Muscle layer of duodenum (tissue), 2 donors: ENCODE results near the gene HBZ.
A peak's percentile ranks its signal among the peaks of the same experiment; 100 is the strongest.
"Not testable (repeated sequence)": the region's sequence is repeated elsewhere in the genome, so short reads cannot be mapped to it uniquely, and the experiment has no call there.

Source experiments
- H3K27ac ChIP-seq: one replicate; pipeline ENCODE4 v1.7.0; 2013; ENCODE audit warnings: mild to moderate bottlenecking, low read length
- H3K27me3 ChIP-seq: one replicate; pipeline ENCODE4 v1.7.0; 2013; ENCODE audit warnings: low read depth, mild to moderate bottlenecking, control low read depth, low read length
- H3K36me3 ChIP-seq, 2 donors: one replicate each; pipeline ENCODE4 v1.7.0; 2013; ENCODE audit warnings: low read length in 2 of 2, control low read depth in 1 of 2, mild to moderate bottlenecking in 1 of 2; ENCODE audit not compliant: insufficient read depth in 2 of 2, control insufficient read depth in 1 of 2
- H3K4me1 ChIP-seq, 2 donors: one replicate each; pipeline ENCODE4 v1.7.0; 2013; ENCODE audit warnings: low read length in 2 of 2, mild to moderate bottlenecking in 2 of 2, control low read depth in 1 of 2, moderate library complexity in 1 of 2; ENCODE audit not compliant: insufficient read depth in 2 of 2, control insufficient read depth in 1 of 2
- H3K4me3 ChIP-seq, 2 donors: one replicate each; pipeline ENCODE4 v1.7.0; 2013; ENCODE audit warnings: low read length in 2 of 2, low read depth in 1 of 2, mild to moderate bottlenecking in 1 of 2
- H3K9me3 ChIP-seq, 2 donors: one replicate each; pipeline ENCODE4 v1.7.0; 2013; ENCODE audit warnings: low read length in 2 of 2, control low read depth in 1 of 2, mild to moderate bottlenecking in 1 of 2; ENCODE audit not compliant: control insufficient read depth in 1 of 2
- donor health status: healthy.

The HBZ gene

DNA sequence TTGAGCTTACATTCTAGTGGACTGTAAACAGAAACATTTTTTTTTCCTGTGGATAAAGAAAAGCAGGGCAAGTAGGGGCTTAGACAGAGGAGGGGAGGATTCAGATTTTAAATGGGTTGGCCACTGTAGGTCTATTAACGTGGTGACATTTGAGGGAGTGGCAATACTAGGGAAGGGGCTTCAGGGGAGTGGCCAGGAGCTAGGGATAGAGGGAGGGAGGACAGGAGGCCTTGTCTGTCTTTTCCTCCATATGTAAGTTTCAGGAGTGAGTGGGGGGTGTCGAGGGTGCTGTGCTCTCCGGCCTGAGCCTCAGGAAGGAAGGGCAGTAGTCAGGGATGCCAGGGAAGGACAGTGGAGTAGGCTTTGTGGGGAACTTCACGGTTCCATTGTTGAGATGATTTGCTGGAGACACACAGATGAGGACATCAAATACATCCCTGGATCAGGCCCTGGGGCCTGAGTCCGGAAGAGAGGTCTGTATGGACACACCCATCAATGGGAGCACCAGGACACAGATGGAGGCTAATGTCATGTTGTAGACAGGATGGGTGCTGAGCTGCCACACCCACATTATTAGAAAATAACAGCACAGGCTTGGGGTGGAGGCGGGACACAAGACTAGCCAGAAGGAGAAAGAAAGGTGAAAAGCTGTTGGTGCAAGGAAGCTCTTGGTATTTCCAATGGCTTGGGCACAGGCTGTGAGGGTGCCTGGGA lies 6.8 kb downstream of the HBZ start:
- H3K36me3 ChIP-seq = no peaks in the 10 kb centered on the region
- H3K27me3 ChIP-seq = peaks cover 8% of the 10 kb centered on the region
- peaks cover 0 to 8% of the 10 kb centered on the region in 2 donors for H3K4me1 ChIP-seq
- no peak overlapping the region for H3K27ac ChIP-seq
- H3K9me3 ChIP-seq = no peaks in the 10 kb centered on the region
- H3K4me3 ChIP-seq = no peak overlapping the region

DNA sequence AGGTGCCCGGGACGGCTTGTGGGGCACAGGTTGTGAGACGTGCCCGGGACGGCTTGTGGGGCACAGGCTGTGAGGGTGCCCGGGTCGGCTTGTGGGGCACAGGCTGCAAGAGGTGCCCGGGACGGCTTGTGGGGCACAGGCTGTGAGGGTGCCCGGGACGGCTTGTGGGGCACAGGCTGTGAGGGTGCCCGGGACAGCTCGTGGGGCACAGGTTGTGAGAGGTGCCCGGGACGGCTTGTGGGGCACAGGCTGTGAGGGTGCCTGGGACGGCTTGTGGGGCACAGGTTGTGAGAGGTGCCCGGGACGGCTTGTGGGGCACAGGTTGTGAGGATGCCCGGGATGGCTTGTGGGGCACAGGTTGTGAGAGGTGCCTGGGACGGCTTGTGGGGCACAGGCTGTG lies 7.8 kb downstream of the HBZ start:
- H3K4me3 ChIP-seq, H3K4me1 ChIP-seq, H3K36me3 ChIP-seq, H3K27ac ChIP-seq, H3K9me3 ChIP-seq, H3K27me3 ChIP-seq: not testable (repeated sequence)

DNA sequence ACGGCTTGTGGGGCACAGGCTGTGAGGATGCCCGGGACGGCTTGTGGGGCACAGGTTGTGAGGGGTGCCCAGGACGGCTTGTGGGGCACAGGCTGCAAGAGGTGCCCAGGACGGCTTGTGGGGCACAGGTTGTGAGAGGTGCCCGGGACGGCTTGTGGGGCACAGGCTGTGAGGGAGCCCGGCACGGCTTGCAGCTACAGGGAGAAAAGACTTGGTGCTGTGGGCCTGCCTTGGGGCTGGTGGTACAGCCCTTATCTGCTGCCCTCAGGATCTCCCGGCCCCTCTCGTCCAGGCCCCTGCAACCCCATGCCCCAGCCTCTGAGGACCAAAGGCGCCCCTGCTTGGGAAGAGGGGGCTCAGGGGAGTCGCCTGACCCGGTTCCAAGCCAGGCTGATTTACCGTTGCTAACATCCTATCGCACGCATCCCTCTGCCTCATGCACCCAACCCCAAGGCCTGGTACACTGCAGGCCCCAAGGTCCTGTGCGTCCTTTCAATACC lies 8.3 kb downstream of the HBZ start:
- Histone ChIP-seq H3K27ac (no peak overlapping the region), H3K36me3 (no peaks in the 10 kb centered on the region), H3K27me3 (peaks cover 7% of the 10 kb centered on the region), H3K4me3 (no peak overlapping the region), H3K9me3 (no peaks in the 10 kb centered on the region), H3K4me1 (peaks cover 0 to 9% of the 10 kb centered on the region in 2 donors)

DNA sequence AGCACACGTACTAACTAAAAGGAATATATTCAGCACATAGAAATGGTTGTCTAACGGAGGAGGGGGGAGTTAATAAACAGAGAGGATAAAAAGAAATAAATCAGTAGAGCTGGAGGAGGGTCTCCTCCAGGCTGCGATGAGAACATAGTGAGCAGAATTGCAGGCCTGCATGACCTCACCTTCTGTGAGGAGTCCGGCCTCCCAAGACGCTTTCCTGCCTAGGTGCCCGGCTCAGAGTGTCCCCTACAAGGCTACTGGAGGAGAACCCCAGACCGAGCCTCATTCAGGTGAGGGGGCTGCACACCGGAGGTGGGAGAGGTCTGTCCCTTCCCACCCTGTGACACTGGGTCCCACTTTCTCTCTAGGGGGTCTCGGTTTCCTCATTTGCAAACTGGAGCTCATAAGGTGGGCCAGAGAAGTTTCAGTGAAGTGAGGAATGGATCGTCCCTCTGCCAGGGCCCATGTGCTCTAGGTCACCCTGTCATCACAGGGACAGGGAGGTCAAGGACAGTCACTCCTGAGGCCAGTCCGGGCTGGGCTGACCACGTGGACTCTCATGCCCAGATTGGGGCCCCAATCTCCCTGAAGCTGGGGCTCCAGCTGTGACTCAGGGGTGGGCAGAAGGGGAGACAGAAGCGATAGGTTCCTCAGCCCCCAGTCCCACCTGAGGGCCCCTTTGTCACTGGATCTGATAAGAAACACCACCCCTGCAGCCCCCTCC lies 10.0 kb downstream of the HBZ start:
- H3K36me3 ChIP-seq = no peaks in the 10 kb centered on the region
- peaks cover 23% of the 10 kb centered on the region for H3K27me3 ChIP-seq
- H3K4me1 ChIP-seq = peaks cover 0 to 19% of the 10 kb centered on the region in 2 donors
- H3K27ac ChIP-seq = no peak overlapping the region
- no peak overlapping the region for H3K4me3 ChIP-seq
- H3K9me3 ChIP-seq = no peaks in the 10 kb centered on the region

DNA sequence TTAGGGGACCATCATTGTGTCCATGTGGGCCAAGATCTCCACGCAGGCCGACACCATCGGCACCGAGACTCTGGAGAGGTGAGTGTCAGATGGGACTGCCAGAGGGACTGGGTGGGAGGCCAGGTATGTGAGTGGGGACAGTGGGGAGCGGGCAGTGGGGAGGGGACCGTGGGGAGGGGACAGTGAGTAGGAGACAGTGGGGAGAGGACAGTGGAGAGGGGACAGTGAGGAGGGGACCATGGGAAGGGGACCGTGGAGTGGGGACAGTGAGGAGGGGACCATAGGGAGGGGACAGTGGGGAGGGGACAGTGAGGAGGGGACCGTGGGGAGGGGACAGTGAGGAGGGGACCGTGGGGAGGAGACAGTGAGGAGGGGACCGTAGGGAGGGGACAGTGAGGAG lies 10.7 kb downstream of the HBZ start:
- not testable (repeated sequence) for H3K27ac ChIP-seq, H3K4me3 ChIP-seq, H3K36me3 ChIP-seq, H3K9me3 ChIP-seq
- H3K27me3 ChIP-seq = peaks cover 30% of the 10 kb centered on the region
- H3K4me1 ChIP-seq = peaks cover 0 to 19% of the 10 kb centered on the region in 2 donors

DNA sequence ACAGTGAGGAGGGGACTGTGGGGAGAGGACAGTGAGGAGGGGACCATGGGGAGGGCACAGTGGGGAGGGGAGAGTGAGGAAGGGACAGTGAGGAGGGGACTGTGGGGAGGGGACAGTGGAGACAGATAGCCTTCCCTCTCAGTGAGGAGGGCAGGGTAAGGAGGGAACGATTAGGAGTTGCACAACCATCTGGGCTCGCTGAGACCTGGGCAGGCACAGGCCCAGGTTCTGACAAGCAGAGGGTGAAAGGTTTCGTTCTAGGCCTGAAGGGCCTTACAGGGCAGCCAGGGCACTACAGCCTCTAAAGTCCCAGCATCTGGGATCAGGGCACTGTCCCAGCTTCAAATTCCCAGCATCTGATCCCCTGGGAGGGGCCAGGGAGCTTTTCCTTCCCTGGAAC lies 11.3 kb downstream of the HBZ start:
- not testable (repeated sequence) for H3K36me3 ChIP-seq
- peaks cover 34% of the 10 kb centered on the region for H3K27me3 ChIP-seq

DNA sequence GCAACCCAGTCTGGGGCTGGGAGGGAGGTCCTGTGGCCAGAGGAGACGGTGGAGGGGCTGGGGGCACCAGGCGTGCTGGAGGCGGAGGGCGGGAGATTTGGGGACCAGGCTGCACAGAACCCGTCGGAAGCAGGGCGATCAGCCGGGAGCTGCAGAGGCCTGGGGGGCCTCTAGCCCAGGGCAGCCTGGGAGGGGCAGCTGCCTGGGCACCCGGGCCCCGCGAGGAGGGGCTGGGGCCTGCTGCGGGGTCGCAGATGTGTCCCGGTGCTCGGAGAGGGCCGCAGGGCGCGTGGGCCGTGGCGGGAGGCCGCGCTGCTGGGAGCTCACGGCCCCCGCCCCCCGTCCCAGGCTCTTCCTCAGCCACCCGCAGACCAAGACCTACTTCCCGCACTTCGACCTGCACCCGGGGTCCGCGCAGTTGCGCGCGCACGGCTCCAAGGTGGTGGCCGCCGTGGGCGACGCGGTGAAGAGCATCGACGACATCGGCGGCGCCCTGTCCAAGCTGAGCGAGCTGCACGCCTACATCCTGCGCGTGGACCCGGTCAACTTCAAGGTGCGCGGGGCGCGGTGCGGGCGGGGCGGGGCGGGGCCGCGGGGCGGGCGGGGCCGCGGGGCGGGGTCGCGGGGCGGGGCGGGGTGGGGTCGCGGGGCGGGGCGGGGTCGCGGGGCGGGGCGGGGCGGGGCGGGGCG lies 11.8 kb downstream of the HBZ start:
- Histone ChIP-seq H3K27me3 (peaks cover 39% of the 10 kb centered on the region), H3K4me1 (peaks cover 0 to 19% of the 10 kb centered on the region in 2 donors)
- H3K27ac ChIP-seq, H3K9me3 ChIP-seq, H3K36me3 ChIP-seq, H3K4me3 ChIP-seq: not testable (repeated sequence)

More for the DNA sequence above, 11.3 kb downstream of the HBZ start:
- not testable (repeated sequence) for H3K9me3 ChIP-seq, H3K4me3 ChIP-seq, H3K27ac ChIP-seq
- H3K4me1 ChIP-seq = peaks cover 0 to 19% of the 10 kb centered on the region in 2 donors

DNA sequence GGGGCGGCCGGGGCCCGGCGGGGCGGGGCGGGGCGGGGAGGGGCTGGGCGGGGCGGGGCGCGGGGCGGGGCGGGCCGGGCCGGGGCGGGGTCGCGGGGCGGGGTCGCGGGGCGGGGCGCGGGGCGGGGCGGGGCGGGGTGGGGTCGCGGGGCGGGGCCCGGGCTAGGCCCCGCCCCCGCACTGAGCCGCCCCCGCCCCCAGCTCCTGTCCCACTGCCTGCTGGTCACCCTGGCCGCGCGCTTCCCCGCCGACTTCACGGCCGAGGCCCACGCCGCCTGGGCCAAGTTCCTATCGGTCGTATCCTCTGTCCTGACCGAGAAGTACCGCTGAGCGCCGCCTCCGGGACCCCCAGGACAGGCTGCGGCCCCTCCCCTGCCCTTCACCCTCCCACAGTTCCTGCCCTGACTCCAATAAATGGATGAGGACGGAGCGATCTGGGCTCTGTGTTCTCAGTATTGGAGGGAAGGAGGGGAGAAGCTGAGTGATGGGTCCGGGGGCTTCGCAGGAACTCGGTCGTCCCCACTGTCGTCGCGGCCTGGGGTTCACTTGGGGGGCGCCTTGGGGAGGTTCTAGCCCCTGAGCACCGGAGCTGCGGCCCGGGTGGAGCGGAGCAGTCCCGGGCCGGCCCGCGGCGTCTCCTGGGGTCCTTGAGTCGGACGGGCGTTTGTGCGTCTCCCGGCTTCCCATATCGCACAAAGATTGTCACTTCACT lies 12.5 kb downstream of the HBZ start:
- Histone ChIP-seq H3K9me3 (no peaks in the 10 kb centered on the region), H3K4me3 (peak overlapping the region in 1 of 2 donors; percentile 24), H3K4me1 (peaks cover 0 to 19% of the 10 kb centered on the region in 2 donors), H3K27ac (no peak overlapping the region), H3K27me3 (peaks cover 39% of the 10 kb centered on the region), H3K36me3 (no peaks in the 10 kb centered on the region)

DNA sequence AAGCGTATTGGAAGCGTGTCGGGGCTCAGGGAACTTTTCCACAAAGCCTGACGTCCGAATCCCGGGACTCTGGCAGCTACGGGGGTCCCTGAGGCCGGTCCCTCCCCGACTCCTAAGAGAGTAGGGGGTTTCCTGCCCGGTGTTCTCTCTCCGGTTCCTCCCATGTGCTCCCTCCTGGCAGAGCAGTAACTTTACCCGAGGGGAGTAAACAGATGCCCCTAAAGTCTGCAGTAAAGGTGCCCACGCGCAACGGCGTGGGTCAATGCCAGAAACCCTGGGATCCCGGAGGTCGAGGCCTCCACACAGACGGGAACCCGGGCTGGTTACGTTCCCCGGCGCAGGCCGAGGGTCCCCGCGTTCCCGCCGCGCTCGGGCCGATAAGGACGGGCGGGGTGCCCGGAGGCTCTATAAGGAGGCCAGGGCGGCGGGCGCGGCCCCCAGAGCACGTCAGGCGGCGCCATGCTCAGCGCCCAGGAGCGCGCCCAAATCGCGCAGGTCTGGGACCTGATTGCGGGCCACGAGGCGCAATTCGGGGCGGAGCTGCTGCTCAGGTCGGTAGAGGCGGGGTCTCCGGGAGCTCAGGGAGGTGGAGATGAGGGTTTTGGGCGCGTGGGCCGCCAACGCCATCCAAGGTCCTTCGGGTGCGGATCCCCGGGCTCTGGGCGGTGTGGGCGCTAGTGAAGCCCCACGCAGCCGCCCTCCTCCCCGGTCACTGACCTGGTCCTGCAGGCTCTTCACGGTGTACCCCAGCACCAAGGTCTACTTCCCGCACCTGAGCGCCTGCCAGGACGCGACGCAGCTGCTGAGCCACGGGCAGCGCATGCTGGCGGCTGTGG lies 13.3 kb downstream of the HBZ start, which contains the start of gene HBM:
Gene HBM, plus strand, starts transcription at position 440 of the 836 bp plus-strand sequence. Its CDS starts 20 bp downstream, at position 460.
- H3K27me3 ChIP-seq = peaks cover 42% of the 10 kb centered on the region
- no peaks in the 10 kb centered on the region for H3K9me3 ChIP-seq
- no peak within 1 kb of the TSS for H3K27ac ChIP-seq
- peak within 1 kb of the TSS in 1 of 2 donors; percentile 41 for H3K4me3 ChIP-seq
- H3K4me1 ChIP-seq = peaks cover 0 to 19% of the 10 kb centered on the region in 2 donors
- H3K36me3 ChIP-seq = no peaks in the 10 kb centered on the region

DNA sequence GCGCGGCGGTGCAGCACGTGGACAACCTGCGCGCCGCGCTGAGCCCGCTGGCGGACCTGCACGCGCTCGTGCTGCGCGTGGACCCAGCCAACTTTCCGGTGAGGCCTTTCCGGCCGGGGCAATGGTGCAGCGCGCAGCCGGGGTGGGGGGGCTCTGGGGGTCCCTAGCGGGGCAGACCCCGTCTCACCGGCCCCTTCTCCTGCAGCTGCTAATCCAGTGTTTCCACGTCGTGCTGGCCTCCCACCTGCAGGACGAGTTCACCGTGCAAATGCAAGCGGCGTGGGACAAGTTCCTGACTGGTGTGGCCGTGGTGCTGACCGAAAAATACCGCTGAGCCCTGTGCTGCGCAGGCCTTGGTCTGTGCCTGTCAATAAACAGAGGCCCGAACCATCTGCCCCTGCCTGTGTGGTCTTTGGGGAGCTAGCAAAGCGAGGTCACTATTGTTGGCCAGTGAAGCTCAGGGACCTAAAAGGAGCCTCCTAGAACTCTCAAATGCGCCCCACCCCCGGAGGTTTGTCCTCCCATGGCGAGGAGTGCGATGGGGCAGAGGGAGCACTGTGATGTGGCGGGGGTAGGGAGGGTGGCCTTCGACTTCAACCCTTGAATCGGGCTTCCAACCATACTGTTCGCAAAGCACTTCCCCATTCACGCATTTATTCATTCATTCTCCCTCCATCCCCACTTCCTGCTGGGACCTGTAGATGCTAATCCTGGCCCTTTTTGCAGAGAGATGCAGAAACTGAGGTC lies 14.1 kb downstream of the HBZ start:
- Histone ChIP-seq H3K4me1 (peaks cover 0 to 19% of the 10 kb centered on the region in 2 donors), H3K27me3 (peaks cover 42% of the 10 kb centered on the region), H3K36me3 (no peaks in the 10 kb centered on the region), H3K27ac (no peak overlapping the region), H3K9me3 (no peaks in the 10 kb centered on the region), H3K4me3 (peak overlapping the region in 1 of 2 donors; percentile 41)
